Cardiac muscle cell (in vitro differentiated cells and primary cell): ENCODE measurements around the gene KIAA1671. TPM values are rescaled to one million over a fixed set of nuclear protein-coding genes. Genes with fewer than 3 reads are reported as not detected.
"Not testable (repeated sequence)": the region's sequence is repeated elsewhere in the genome, so short reads cannot be mapped to it uniquely, and the experiment has no call there.

ENCODE experiments used
- DNase-seq, 2 donors: peaks; one replicate each; pipeline versions ENCODE4 v3.0.0 to v3.0.0-alpha.2; 2010 to 2017; ENCODE audit warnings: low read depth in 1 of 2, low spot score in 1 of 2
- H3K27ac ChIP-seq: fragments of 200-600 bp; sonication (generic); 2 replicates; pipeline ENCODE4 v1.5.1; 2016
- H3K27me3 ChIP-seq: fragments of 200-600 bp; sonication (generic); 2 replicates; pipeline ENCODE4 v1.6.0; 2016; ENCODE audit warnings: control low read depth
- H3K36me3 ChIP-seq: fragments of 200-600 bp; sonication (generic); 2 replicates; pipeline ENCODE4 v1.5.1; 2016; ENCODE audit warnings: control low read depth
- H3K4me1 ChIP-seq: fragments of 200-600 bp; sonication (generic); 2 replicates; pipeline ENCODE4 v1.8.1; 2017; ENCODE audit warnings: low read depth, mild to moderate bottlenecking, mixed run types
- H3K4me3 ChIP-seq: fragments of 200-600 bp; sonication (generic); 2 replicates; pipeline ENCODE4 v1.5.1; 2016; ENCODE audit warnings: mild to moderate bottlenecking
- H3K9me3 ChIP-seq: fragments of 200-600 bp; sonication (generic); 2 replicates; pipeline ENCODE4 v1.5.1; 2017; ENCODE audit warnings: low read depth, mild to moderate bottlenecking, control low read depth
- CTCF ChIP-seq: IDR thresholded peaks from 2 replicates; pipeline ENCODE4 v1.5.1; 2012; ENCODE audit warnings: low read depth, mild to moderate bottlenecking, low read length
- polyA plus RNA-seq: library from polyadenylated mRNA; unstranded; fragments of >200 nt; fragmentation: Nextera tagmentation; extraction: Ambion mirVana; gene quantifications from 2 replicates; pipeline ENCODE4 v1.2.1, GENCODE V29; 2016
- total RNA-seq: library from RNA; depleted of rRNA; stranded (reverse); fragments of >200 nt; gene quantifications from 2 replicates; pipeline ENCODE4 v1.2.3, GENCODE V29; 2016

Gene KIAA1671
- total and polyA plus RNA-seq, 2 experiments from 2014 or later, result 10.9 to 37.3 TPM

DNA sequence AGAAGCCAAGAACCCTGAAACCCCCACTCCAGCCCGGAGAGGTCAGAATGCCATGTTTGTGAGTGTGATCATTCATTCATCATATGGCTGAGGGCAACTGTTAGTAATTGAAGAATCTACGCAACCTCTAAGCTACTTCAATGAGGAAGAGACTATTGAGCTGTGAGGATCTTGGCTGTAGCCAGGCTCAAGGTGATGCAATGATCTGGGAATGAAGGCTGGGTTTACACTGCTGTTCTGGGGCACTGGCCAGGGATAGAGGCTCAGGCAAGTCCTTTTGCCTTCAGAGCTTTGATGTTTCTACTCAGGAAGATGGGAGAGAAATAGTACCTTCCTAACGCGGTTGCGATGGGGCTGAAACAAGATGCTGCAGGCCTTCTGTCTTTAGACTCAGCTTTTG, 279.8 kb downstream of the KIAA1671 start:
- DNase-seq, result peak in 1 of 2 donors; percentile 46
- TF ChIP-seq CTCF, result no peak
- H3K27ac ChIP-seq, result no peak overlapping the region
- H3K9me3 ChIP-seq, result no peaks in the 10 kb centered on the region
- no peak overlapping the region for H3K4me3 ChIP-seq
- H3K27me3 ChIP-seq, result no peaks in the 10 kb centered on the region
- no peaks in the 10 kb centered on the region for H3K4me1 ChIP-seq
- no peaks in the 10 kb centered on the region for H3K36me3 ChIP-seq

- not testable (repeated sequence) for H3K36me3 ChIP-seq, H3K27me3 ChIP-seq, H3K27ac ChIP-seq, DNase-seq, H3K4me3 ChIP-seq, H3K9me3 ChIP-seq, H3K4me1 ChIP-seq
These were observed 281.2 kb downstream of the KIAA1671 start for GRCh38 chr22:25233706-25234105.

DNA sequence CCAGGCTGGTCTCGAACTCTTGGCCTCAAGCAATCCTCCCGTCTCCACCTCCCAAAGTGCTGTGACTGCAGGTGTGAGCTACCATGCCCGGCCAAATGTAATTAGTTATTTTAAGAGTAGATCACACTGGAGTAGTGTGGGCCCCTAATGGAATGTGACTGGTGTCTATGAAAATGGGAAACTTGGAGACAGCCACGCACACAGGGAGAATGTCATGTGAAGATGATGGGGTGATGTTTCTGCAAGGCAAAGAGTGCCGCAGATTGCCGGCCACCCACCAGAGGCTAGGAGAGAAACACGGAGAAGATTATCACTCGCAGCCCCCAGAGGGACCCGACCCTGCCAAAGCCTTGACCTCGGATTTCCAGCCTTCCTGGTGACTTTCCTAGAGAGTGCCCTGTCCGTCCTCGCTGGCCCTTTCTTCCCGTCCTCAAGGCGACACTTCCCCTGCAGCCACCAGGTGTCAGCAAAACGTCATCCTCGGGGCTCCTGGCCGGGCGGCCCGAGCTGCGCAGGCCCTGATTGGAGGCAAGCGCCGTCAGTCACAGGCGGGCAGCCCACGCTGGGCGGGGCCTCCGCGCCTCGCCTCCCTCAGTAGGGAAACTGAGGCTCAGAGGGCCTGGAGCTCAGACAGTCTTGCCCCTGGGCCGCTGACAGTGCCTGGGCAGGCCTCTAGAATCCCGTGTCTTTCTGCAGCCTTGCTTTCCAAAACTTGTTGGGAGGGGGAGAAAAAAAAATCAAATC, 283.2 kb downstream of the KIAA1671 start:
- H3K36me3 ChIP-seq, result no peaks in the 10 kb centered on the region
- peak; percentile 65 for TF ChIP-seq CTCF
- H3K27me3 ChIP-seq, result no peaks in the 10 kb centered on the region
- H3K4me3 ChIP-seq, result no peak overlapping the region
- DNase-seq, result peak; percentile 84 to 92
- no peaks in the 10 kb centered on the region for H3K4me1 ChIP-seq
- H3K9me3 ChIP-seq, result no peaks in the 10 kb centered on the region
- H3K27ac ChIP-seq, result no peak overlapping the region

- no peak for TF ChIP-seq CTCF
- Histone ChIP-seq H3K4me1 (no peaks in the 10 kb centered on the region), H3K9me3 (no peaks in the 10 kb centered on the region), H3K27me3 (no peaks in the 10 kb centered on the region), H3K27ac (no peak overlapping the region), H3K36me3 (no peaks in the 10 kb centered on the region), H3K4me3 (no peak overlapping the region)
- DNase-seq, result no peak
These were observed 283.9 kb downstream of the KIAA1671 start for GRCh38 chr22:25236417-25236816.

DNA sequence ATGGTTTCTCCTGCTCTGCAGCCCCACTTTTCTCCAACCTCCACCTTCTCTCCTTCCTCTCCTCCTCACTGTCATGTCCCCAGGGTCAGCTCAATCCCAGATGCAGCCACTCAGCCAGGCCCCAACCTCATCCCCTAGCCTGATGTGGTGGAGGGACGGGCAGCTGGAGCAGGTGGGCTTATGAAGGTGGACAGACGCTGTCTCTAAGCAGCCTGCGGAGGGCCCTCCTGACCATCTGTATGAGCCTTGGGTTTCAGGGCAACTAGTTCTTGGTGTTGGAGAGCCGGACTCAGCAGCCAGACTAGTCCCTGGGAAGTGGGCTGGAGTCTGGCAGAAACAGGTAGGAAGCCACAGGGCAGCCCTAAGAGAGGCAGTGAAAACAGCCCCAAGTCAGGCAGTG, 285.0 kb downstream of the KIAA1671 start:
- Histone ChIP-seq H3K27me3 (no peaks in the 10 kb centered on the region), H3K27ac (no peak overlapping the region), H3K9me3 (no peaks in the 10 kb centered on the region), H3K4me3 (no peak overlapping the region), H3K36me3 (no peaks in the 10 kb centered on the region), H3K4me1 (no peaks in the 10 kb centered on the region)
- no peak for TF ChIP-seq CTCF
- no peak for DNase-seq

GRCh38 chr22:25238058-25238457, 285.5 kb downstream of the KIAA1671 start:
- H3K27ac ChIP-seq, DNase-seq, H3K27me3 ChIP-seq, H3K4me1 ChIP-seq, H3K36me3 ChIP-seq, H3K4me3 ChIP-seq, H3K9me3 ChIP-seq: not testable (repeated sequence)

Other genes starting within 250 kb of the KIAA1671 start
- gene PIWIL3, start 178.0 kb upstream of the KIAA1671 start, total RNA-seq, result not detected in 2 replicates
- gene PIWIL3, start 178.0 kb upstream of the KIAA1671 start, polyA plus RNA-seq, result not detected in 2 replicates
- 0.25 and 0.39 TPM in 2 replicates for gene SGSM1, start 146.5 kb upstream of the KIAA1671 start, total RNA-seq
- not detected in 2 replicates for gene SGSM1, start 146.5 kb upstream of the KIAA1671 start, polyA plus RNA-seq
- not detected in 2 replicates for gene LHFPL7, start 6.0 kb upstream of the KIAA1671 start, total RNA-seq
- gene LHFPL7, start 6.0 kb upstream of the KIAA1671 start, polyA plus RNA-seq, result not detected in 2 replicates
- gene CRYBB3, start 247.1 kb downstream of the KIAA1671 start, total RNA-seq, result not detected in 2 replicates
- 0.21 and 0.55 TPM in 2 replicates for gene CRYBB3, start 247.1 kb downstream of the KIAA1671 start, polyA plus RNA-seq